ENCODE results near the gene RENBP.
A peak's percentile ranks its signal among the peaks of the same experiment; 100 is the strongest.

GRCh38 chrX:153934762-153935325 is 9.6 kb downstream of the RENBP start, which contains the start of gene NAA10:
- TF ChIP-seq FOXJ3 (CRISPR knock-in tag; IDR thresholded peaks at IDR 0.05) (no peak), POLR2AphosphoS5 (IDR thresholded peaks at IDR 0.05; ENCODE audit: control insufficient read depth, insufficient read depth, low read depth, low read length) (0 out of 2 replicates have a peak, but pooled peaks have one; percentile 29), POLR2A (conservative IDR thresholded peaks at IDR 0.05) (no peak), BHLHE40 (IDR thresholded peaks at IDR 0.05; ENCODE audit: low read length) (no peak), ZFP91 (CRISPR knock-in tag; IDR thresholded peaks at IDR 0.05) (no peak), CEBPB (tag; IDR thresholded peaks at IDR 0.05) (no peak), ZNF274 (IDR thresholded peaks at IDR 0.05; ENCODE audit: borderline replicate concordance, low read depth, low read length) (no peak), ZNF609 (CRISPR knock-in tag; IDR thresholded peaks at IDR 0.05; ENCODE audit: borderline replicate concordance) (no peak), ZNF24 (IDR thresholded peaks at IDR 0.05) (no peak), SPI1 (IDR thresholded peaks at IDR 0.05; ENCODE audit: borderline replicate concordance, low read depth, low read length) (no peak), TEAD1 (CRISPR knock-in tag; IDR thresholded peaks at IDR 0.05) (no peak), HNRNPUL1 (IDR thresholded peaks at IDR 0.05; ENCODE audit: low read length) (no peak)
